ENCODE measurements around the gene GFY. TPM values are rescaled to one million over a fixed set of nuclear protein-coding genes. Genes with fewer than 3 reads are reported as not detected.

Gene GFY
- polyA plus RNA-seq, 1 donor from 2014 or later, result not detected

DNA sequence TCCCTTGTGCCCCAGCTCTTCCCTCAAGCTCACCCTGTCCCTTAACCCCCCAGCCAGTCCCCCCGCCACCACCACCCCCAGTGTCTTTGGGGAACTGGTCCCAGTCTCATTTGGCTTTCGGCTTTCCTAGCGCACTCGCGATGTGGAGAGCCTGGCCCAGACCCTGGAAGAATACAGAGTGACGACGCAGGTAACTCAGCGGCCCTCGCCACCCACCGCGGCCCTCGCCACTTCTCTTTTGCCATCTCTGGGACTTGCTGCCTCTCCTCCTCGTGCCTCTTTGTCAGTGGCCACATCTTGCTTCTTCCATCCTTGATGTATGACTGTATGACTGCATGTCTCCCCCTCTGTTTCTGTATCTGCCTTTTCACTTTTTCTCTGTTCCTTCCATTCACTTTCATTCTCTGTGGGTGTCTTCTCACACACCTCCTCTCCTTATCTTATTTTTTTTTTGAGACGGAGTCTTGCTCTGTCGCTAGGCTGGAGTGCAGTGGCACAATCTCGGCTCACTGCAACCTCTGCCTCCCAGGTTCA is 17.6 kb upstream of the GFY start:
- H3F3A ChIP-seq (ENCODE audit: insufficient read depth, low read length, poor library complexity, severe bottlenecking), result no peaks in the 10 kb centered on the region
- no peak for TF ChIP-seq RAD21 (conservative IDR thresholded peaks at IDR 0.05)
- TF ChIP-seq SMC3 (conservative IDR thresholded peaks at IDR 0.05; ENCODE audit: poor library complexity), result no peak
- TF ChIP-seq EP300 (conservative IDR thresholded peaks at IDR 0.05; ENCODE audit: poor library complexity, severe bottlenecking), result no peak
- H3K27me3 ChIP-seq (ENCODE audit: insufficient read depth, low read depth, low read length), result no peaks in the 10 kb centered on the region
- H3K79me2 ChIP-seq (replicated peaks; ENCODE audit: insufficient read depth, low read length), result no peaks in the 10 kb centered on the region
- H3K9me2 ChIP-seq (ENCODE audit: insufficient read depth, low read length), result no peaks in the 10 kb centered on the region
- no peak overlapping the region for H3K27ac ChIP-seq (ENCODE audit: low read length)
- H4K20me1 ChIP-seq (ENCODE audit: insufficient read depth), result no peaks in the 10 kb centered on the region
- no peak overlapping the region for H3K4me2 ChIP-seq (ENCODE audit: low read length)
- no peak overlapping the region for H3K4me3 ChIP-seq (ENCODE audit: low read length)
- no peak overlapping the region for H3K9ac ChIP-seq (ENCODE audit: low read length)
- no peak overlapping the region for H2AFZ ChIP-seq (ENCODE audit: low read depth, low read length)
- H3K36me3 ChIP-seq (ENCODE audit: insufficient read depth, low read length), result no peaks in the 10 kb centered on the region
- H3K9me3 ChIP-seq (ENCODE audit: low read length), result no peaks in the 10 kb centered on the region

DNA sequence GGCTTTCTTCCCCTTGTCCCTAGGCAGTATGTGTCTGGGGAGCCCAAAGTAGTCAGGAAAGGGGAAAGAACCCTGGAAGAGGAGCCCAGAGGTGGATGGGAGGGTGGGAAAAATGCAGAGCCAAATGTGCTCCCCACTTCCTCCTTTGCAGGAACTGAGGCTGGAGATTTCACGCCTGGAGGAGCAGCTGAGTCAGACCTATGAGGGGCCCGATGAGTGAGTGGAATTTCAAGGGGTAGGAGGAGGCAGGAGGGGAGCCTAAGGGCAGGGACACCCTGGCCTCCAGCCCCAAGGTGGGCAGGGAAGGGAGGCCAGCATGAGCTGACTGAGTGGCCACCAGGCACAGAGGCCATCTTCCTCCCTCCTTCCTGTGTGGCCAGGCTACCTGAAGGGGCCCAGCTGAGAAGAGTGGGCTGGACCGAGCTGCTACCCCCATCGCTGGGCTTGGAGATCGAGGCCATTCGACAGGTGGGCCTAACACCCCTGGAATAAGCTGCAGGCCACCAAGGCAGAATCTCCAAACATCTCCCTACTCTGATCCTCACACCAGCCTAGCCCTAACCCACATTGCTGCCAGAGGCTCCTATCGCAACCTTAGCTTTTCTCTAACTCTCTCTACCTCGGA is 16.3 kb upstream of the GFY start:
- TF ChIP-seq SMC3 (conservative IDR thresholded peaks at IDR 0.05; ENCODE audit: poor library complexity) (no peak), RAD21 (conservative IDR thresholded peaks at IDR 0.05) (no peak), MXI1 (conservative IDR thresholded peaks at IDR 0.05; ENCODE audit: poor library complexity, severe bottlenecking) (no peak), TAF1 (IDR thresholded peaks at IDR 0.05; ENCODE audit: low read depth) (no peak), EP300 (conservative IDR thresholded peaks at IDR 0.05; ENCODE audit: poor library complexity, severe bottlenecking) (no peak), EZH2 (IDR thresholded peaks at IDR 0.05; ENCODE audit: borderline replicate concordance, insufficient read depth, low read length, poor library complexity, severe bottlenecking) (no peak), POLR2AphosphoS5 (IDR thresholded peaks at IDR 0.05) (no peak)
- TF ChIP-seq, protein P1, sequence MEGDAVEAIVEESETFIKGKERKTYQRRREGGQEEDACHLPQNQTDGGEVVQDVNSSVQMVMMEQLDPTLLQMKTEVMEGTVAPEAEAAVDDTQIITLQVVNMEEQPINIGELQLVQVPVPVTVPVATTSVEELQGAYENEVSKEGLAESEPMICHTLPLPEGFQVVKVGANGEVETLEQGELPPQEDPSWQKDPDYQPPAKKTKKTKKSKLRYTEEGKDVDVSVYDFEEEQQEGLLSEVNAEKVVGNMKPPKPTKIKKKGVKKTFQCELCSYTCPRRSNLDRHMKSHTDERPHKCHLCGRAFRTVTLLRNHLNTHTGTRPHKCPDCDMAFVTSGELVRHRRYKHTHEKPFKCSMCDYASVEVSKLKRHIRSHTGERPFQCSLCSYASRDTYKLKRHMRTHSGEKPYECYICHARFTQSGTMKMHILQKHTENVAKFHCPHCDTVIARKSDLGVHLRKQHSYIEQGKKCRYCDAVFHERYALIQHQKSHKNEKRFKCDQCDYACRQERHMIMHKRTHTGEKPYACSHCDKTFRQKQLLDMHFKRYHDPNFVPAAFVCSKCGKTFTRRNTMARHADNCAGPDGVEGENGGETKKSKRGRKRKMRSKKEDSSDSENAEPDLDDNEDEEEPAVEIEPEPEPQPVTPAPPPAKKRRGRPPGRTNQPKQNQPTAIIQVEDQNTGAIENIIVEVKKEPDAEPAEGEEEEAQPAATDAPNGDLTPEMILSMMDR (IDR thresholded peaks at IDR 0.05; ENCODE audit: poor library complexity, severe bottlenecking), result no peak
- TF ChIP-seq, protein P2, sequence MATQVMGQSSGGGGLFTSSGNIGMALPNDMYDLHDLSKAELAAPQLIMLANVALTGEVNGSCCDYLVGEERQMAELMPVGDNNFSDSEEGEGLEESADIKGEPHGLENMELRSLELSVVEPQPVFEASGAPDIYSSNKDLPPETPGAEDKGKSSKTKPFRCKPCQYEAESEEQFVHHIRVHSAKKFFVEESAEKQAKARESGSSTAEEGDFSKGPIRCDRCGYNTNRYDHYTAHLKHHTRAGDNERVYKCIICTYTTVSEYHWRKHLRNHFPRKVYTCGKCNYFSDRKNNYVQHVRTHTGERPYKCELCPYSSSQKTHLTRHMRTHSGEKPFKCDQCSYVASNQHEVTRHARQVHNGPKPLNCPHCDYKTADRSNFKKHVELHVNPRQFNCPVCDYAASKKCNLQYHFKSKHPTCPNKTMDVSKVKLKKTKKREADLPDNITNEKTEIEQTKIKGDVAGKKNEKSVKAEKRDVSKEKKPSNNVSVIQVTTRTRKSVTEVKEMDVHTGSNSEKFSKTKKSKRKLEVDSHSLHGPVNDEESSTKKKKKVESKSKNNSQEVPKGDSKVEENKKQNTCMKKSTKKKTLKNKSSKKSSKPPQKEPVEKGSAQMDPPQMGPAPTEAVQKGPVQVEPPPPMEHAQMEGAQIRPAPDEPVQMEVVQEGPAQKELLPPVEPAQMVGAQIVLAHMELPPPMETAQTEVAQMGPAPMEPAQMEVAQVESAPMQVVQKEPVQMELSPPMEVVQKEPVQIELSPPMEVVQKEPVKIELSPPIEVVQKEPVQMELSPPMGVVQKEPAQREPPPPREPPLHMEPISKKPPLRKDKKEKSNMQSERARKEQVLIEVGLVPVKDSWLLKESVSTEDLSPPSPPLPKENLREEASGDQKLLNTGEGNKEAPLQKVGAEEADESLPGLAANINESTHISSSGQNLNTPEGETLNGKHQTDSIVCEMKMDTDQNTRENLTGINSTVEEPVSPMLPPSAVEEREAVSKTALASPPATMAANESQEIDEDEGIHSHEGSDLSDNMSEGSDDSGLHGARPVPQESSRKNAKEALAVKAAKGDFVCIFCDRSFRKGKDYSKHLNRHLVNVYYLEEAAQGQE (IDR thresholded peaks at IDR 0.05; ENCODE audit: borderline replicate concordance), result no peak
- H3K4me3 ChIP-seq (ENCODE audit: low read length), result no peak overlapping the region
- H3K9ac ChIP-seq (ENCODE audit: low read length), result no peak overlapping the region
- no peaks in the 10 kb centered on the region for H4K20me1 ChIP-seq (ENCODE audit: insufficient read depth)
- H3K36me3 ChIP-seq (ENCODE audit: insufficient read depth, low read length), result no peaks in the 10 kb centered on the region
- no peaks in the 10 kb centered on the region for H3K9me2 ChIP-seq (ENCODE audit: insufficient read depth, low read length)
- no peaks in the 10 kb centered on the region for H3K9me3 ChIP-seq (ENCODE audit: low read length)
- H2AFZ ChIP-seq (ENCODE audit: low read depth, low read length), result no peak overlapping the region
- H3K27me3 ChIP-seq (ENCODE audit: insufficient read depth, low read depth, low read length), result no peaks in the 10 kb centered on the region
- H3F3A ChIP-seq (ENCODE audit: insufficient read depth, low read length, poor library complexity, severe bottlenecking), result no peaks in the 10 kb centered on the region
- H3K27ac ChIP-seq (ENCODE audit: low read length), result no peak overlapping the region
- no peaks in the 10 kb centered on the region for H3K79me2 ChIP-seq (replicated peaks; ENCODE audit: insufficient read depth, low read length)
- no peak overlapping the region for H3K4me2 ChIP-seq (ENCODE audit: low read length)
